Testis (tissue), 2 donors: Measurements from ENCODE around the gene PRR5.

Source experiments
- POLR2A ChIP-seq: fragments of 450-650 bp; IDR thresholded peaks from one replicate; pipeline ENCODE4 v1.6.1; 2017; ENCODE audit warnings: antibody characterized with exemption, mild to moderate bottlenecking, moderate library complexity
- TF ChIP-seq, protein P1 (sequence below), 3 experiments: fragments of 450-650 bp in 2 of 3; fragments of 200-600 bp in 1 of 3; sonication (generic) in 1 of 3; IDR thresholded peaks; one replicate each; pipeline ENCODE4 v1.5.1; 2016 to 2019; ENCODE audit warnings: antibody characterized with exemption in 3 of 3, mild to moderate bottlenecking in 2 of 3, moderate library complexity in 1 of 3

DNA sequence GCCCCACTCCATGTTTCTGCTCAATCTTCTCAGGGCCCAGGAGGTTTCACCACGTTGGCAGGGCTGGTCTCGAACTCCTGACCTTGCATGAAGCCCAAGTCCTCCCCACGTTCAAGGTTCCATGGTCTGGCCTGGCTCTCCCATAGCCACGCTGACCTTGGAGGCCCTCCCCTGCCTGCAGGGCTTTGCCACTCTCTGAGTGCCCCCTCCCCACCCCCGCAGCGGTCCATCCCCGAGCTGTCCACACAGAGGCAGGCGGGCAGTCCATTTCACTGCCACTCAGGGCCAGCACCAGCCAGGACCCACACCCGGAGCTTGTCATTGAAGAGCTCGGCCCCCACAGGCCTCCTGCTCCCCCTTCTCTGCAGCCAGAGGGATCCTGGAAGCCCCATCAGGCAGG is 81.1 kb downstream of the PRR5 start:
- TF ChIP-seq, protein P1, sequence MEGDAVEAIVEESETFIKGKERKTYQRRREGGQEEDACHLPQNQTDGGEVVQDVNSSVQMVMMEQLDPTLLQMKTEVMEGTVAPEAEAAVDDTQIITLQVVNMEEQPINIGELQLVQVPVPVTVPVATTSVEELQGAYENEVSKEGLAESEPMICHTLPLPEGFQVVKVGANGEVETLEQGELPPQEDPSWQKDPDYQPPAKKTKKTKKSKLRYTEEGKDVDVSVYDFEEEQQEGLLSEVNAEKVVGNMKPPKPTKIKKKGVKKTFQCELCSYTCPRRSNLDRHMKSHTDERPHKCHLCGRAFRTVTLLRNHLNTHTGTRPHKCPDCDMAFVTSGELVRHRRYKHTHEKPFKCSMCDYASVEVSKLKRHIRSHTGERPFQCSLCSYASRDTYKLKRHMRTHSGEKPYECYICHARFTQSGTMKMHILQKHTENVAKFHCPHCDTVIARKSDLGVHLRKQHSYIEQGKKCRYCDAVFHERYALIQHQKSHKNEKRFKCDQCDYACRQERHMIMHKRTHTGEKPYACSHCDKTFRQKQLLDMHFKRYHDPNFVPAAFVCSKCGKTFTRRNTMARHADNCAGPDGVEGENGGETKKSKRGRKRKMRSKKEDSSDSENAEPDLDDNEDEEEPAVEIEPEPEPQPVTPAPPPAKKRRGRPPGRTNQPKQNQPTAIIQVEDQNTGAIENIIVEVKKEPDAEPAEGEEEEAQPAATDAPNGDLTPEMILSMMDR (IDR thresholded peaks at IDR 0.05), result no peak
- no peak for TF ChIP-seq POLR2A
